HepG2 (cell line): Measurements from ENCODE around the gene ACAP2. TPM values are rescaled to one million over a fixed set of nuclear protein-coding genes. Genes with fewer than 3 reads are reported as not detected.

Experiments
- ARNT2 ChIP-seq: sonication (generic); formaldehyde crosslinking; IDR thresholded peaks from 2 replicates; pipeline ENCODE4 v1.8.0; 2022; ENCODE audit warnings: mild to moderate bottlenecking, low read depth, missing genetic modification reagents, moderate library complexity
- CBX5 ChIP-seq: sonication (generic); formaldehyde crosslinking; IDR thresholded peaks from 2 replicates; pipeline ENCODE4 v1.4.0; 2020; ENCODE audit warnings: missing genetic modification reagents, borderline replicate concordance
- DNMT1 ChIP-seq: sonication (generic); formaldehyde crosslinking; IDR thresholded peaks from 2 replicates; pipeline ENCODE4 v1.5.1; 2020; ENCODE audit warnings: mild to moderate bottlenecking, missing genetic modification reagents
- ETV6 ChIP-seq: sonication (generic); formaldehyde crosslinking; conservative IDR thresholded peaks from 2 replicates; pipeline ENCODE4 v1.4.0; 2020; ENCODE audit warnings: missing genetic modification reagents
- GABPA ChIP-seq, 2 experiments: IDR thresholded peaks; 2 replicates each; pipeline ENCODE4 v1.6.1; 2011 to 2016; ENCODE audit warnings: low read depth in 2 of 2, low read length in 1 of 2, missing biosample characterization in 1 of 2, missing genetic modification characterization in 1 of 2
- KLF9 ChIP-seq: IDR thresholded peaks from 2 replicates; pipeline ENCODE4 v1.6.1; 2016; ENCODE audit warnings: low read depth
- MAZ ChIP-seq, 2 experiments: sonication (generic) in 1 of 2; formaldehyde crosslinking in 1 of 2; IDR thresholded peaks; 2 replicates each; pipeline versions ENCODE4 v1.5.0 to v1.6.1; 2012 to 2020; ENCODE audit warnings: low read depth in 2 of 2, mild to moderate bottlenecking in 2 of 2, borderline replicate concordance in 1 of 2, improper control_type of control experiment in 1 of 2, low read length in 1 of 2, missing genetic modification reagents in 1 of 2, moderate library complexity in 1 of 2
- MTA3 ChIP-seq: sonication (generic); formaldehyde crosslinking; IDR thresholded peaks from 2 replicates; pipeline ENCODE4 v1.4.0; 2020; ENCODE audit warnings: missing genetic modification reagents
- MXI1 ChIP-seq: IDR thresholded peaks from 3 replicates; pipeline ENCODE4 v1.6.1; 2012; ENCODE audit warnings: low read depth, low read length, inconsistent platforms, borderline replicate concordance
- NBN ChIP-seq: fragments of 450-650 bp; conservative IDR thresholded peaks from 2 replicates; pipeline ENCODE4 v1.6.1; 2017
- NCOR1 ChIP-seq: fragments of 200-600 bp; sonication (generic); IDR thresholded peaks from 2 replicates; pipeline ENCODE4 v1.7.0; 2017; ENCODE audit warnings: antibody characterized with exemption, low read length, borderline replicate concordance
- NFIB ChIP-seq: sonication (generic); formaldehyde crosslinking; IDR thresholded peaks from 2 replicates; pipeline ENCODE4 v1.9.0; 2021; ENCODE audit warnings: missing genetic modification reagents, mild to moderate bottlenecking, borderline replicate concordance
- TBX2 ChIP-seq: sonication (generic); formaldehyde crosslinking; IDR thresholded peaks from 2 replicates; pipeline ENCODE4 v1.5.0; 2020; ENCODE audit warnings: missing genetic modification reagents, mild to moderate bottlenecking, borderline replicate concordance
- TP53 ChIP-seq: sonication (generic); formaldehyde crosslinking; conservative IDR thresholded peaks from 2 replicates; pipeline ENCODE4 v1.4.0; 2020; ENCODE audit warnings: missing genetic modification reagents
- ZBTB26 ChIP-seq: IDR thresholded peaks from 2 replicates; pipeline ENCODE4 v1.6.1; 2016; ENCODE audit warnings: missing compliant biosample characterization, missing genetic modification reagents, borderline replicate concordance
- ZC3H4 ChIP-seq: sonication (generic); formaldehyde crosslinking; IDR thresholded peaks from 2 replicates; pipeline ENCODE4 v1.4.0; 2020; ENCODE audit warnings: missing genetic modification reagents, borderline replicate concordance
- ZNF207 ChIP-seq: fragments of 450-650 bp; IDR thresholded peaks from 2 replicates; pipeline ENCODE4 v1.6.1; 2016; ENCODE audit warnings: antibody characterized with exemption, borderline replicate concordance
- ZNF235 ChIP-seq: sonication (generic); formaldehyde crosslinking; IDR thresholded peaks from 2 replicates; pipeline ENCODE4 v1.8.1; 2023; ENCODE audit warnings: mild to moderate bottlenecking, missing genetic modification reagents, borderline replicate concordance
- ZNF256 ChIP-seq: sonication (generic); formaldehyde crosslinking; conservative IDR thresholded peaks from 2 replicates; pipeline ENCODE4 v1.4.0; 2020; ENCODE audit warnings: missing genetic modification reagents
- ZNF367 ChIP-seq: sonication (generic); formaldehyde crosslinking; IDR thresholded peaks from 2 replicates; pipeline ENCODE4 v1.4.0; 2020; ENCODE audit warnings: missing genetic modification reagents, borderline replicate concordance
- ZNF766 ChIP-seq: sonication (generic); formaldehyde crosslinking; IDR thresholded peaks from 2 replicates; pipeline ENCODE4 v1.5.0; 2020; ENCODE audit warnings: missing genetic modification reagents, borderline replicate concordance
- polyA plus RNA-seq, 8 experiments: library from polyadenylated mRNA; depleted of rRNA in 3 of 8; stranded (reverse) in 7 of 8; unstranded in 1 of 8; fragments of >200 nt; fragmentation: Illumina TruSeq in 4 of 8; extraction: Trizol in 4 of 8; gene quantifications; 2 replicates each; pipeline versions ENCODE4 v1.2.1 to v1.2.3, GENCODE V29; 2011 to 2016; ENCODE audit warnings: low read depth in 4 of 8, missing spikeins in 1 of 8, mixed read lengths in 1 of 8; ENCODE audit not compliant: insufficient read depth in 1 of 8
- total RNA-seq, 5 experiments: library from RNA; depleted of rRNA; stranded (reverse); fragments of >200 nt; fragmentation: Illumina TruSeq; extraction: Trizol; gene quantifications; 2 replicates each; pipeline ENCODE4 v1.2.3, GENCODE V29; 2016; ENCODE audit warnings: low read depth in 1 of 5
- TF ChIP-seq, protein P1 (sequence below): sonication (generic); formaldehyde crosslinking; IDR thresholded peaks from 2 replicates; pipeline ENCODE4 v1.4.0; 2020; ENCODE audit warnings: missing genetic modification reagents, borderline replicate concordance
- TF ChIP-seq, protein P2 (sequence below): sonication (generic); formaldehyde crosslinking; IDR thresholded peaks from 2 replicates; pipeline ENCODE4 v1.8.0; 2022; ENCODE audit warnings: missing genetic modification reagents, mild to moderate bottlenecking, moderate library complexity, borderline replicate concordance

Gene ACAP2
- total and polyA plus RNA-seq, 2 of the 13 experiments (the other 11 are each of a cell fraction or from before 2014, with no cell fraction given) = 7.3 to 23.9 TPM

DNA sequence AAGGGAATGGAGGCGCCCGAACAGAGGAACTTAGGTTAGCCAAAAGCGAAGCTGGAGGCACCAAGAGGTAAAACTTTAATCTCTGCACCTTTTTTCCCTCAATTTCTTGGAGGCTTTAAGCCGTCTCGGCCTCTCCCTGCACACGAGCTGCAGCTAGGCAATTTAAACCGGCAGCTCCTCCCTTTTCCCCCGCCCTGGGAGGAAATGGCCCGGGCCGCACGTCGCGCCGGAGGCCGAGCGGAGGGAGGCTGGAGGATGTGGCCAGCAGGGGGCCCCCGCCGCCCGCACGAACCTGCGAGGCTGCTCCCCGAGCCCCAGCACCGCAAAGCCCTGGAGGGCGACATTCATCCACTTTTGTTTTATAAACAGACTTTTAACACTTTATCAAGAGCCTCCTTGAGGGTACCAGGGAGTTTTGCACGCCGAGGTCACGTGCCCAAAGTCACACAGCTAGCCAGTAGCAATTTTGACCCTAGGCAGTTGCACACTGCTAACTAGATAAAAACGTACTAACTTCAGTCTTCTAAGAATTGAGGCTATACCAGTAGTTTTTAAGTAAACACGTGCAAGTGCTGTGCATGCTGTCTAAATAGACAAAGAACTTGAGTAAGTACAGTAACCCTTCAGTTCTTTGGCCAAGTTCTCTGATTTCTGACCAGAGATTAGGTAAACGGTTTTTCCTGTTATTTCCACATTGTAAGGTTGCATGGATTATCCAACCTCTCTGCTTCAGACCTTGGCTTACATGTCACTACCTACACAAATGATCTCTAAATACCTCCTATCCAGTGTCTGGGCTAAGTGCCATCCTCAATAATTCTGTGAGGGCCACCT, 171.2 kb downstream of the ACAP2 start (continued):
- TF ChIP-seq GABPA (IDR thresholded peaks at IDR 0.05; ENCODE audit: low read depth, low read length) (no peak), GABPA (CRISPR knock-in tag; IDR thresholded peaks at IDR 0.05; ENCODE audit: low read depth) (no peak), ZC3H4 (CRISPR knock-in tag) (no peak), ZNF207 (no peak), MTA3 (CRISPR knock-in tag) (no peak), ETV6 (CRISPR knock-in tag) (peak; percentile 66; the same call in 1 of the 2 replicates), ZNF367 (CRISPR knock-in tag) (no peak), ZNF766 (CRISPR knock-in tag) (no peak), MAZ (IDR thresholded peaks at IDR 0.05; ENCODE audit: borderline replicate concordance, low read depth, low read length) (peak; percentile 70), MAZ (CRISPR knock-in tag; IDR thresholded peaks at IDR 0.05; ENCODE audit: low read depth) (peak; percentile 54), TBX2 (CRISPR knock-in tag) (peak; percentile 73), NCOR1 (peak; percentile 24; the same call in 1 of the 2 replicates), TP53 (CRISPR knock-in tag) (no peak), ZNF256 (no peak), CBX5 (peak; percentile 80; the same call in 1 of the 2 replicates), NFIB (no peak), DNMT1 (no peak; the same call in 1 of the 2 replicates), ZBTB26 (no peak; the same call in 1 of the 2 replicates), ARNT2 (CRISPR knock-in tag) (no peak; the same call in 1 of the 2 replicates), ZNF235 (CRISPR knock-in tag) (peak; percentile 64; the same call in 1 of the 2 replicates), KLF9 (no peak), NBN (no peak), MXI1 (peak; percentile 9; the same call in 1 of the 3 replicates)
- TF ChIP-seq, protein P1, sequence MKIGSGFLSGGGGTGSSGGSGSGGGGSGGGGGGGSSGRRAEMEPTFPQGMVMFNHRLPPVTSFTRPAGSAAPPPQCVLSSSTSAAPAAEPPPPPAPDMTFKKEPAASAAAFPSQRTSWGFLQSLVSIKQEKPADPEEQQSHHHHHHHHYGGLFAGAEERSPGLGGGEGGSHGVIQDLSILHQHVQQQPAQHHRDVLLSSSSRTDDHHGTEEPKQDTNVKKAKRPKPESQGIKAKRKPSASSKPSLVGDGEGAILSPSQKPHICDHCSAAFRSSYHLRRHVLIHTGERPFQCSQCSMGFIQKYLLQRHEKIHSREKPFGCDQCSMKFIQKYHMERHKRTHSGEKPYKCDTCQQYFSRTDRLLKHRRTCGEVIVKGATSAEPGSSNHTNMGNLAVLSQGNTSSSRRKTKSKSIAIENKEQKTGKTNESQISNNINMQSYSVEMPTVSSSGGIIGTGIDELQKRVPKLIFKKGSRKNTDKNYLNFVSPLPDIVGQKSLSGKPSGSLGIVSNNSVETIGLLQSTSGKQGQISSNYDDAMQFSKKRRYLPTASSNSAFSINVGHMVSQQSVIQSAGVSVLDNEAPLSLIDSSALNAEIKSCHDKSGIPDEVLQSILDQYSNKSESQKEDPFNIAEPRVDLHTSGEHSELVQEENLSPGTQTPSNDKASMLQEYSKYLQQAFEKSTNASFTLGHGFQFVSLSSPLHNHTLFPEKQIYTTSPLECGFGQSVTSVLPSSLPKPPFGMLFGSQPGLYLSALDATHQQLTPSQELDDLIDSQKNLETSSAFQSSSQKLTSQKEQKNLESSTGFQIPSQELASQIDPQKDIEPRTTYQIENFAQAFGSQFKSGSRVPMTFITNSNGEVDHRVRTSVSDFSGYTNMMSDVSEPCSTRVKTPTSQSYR (CRISPR knock-in tag) = no peak
- TF ChIP-seq, protein P2, sequence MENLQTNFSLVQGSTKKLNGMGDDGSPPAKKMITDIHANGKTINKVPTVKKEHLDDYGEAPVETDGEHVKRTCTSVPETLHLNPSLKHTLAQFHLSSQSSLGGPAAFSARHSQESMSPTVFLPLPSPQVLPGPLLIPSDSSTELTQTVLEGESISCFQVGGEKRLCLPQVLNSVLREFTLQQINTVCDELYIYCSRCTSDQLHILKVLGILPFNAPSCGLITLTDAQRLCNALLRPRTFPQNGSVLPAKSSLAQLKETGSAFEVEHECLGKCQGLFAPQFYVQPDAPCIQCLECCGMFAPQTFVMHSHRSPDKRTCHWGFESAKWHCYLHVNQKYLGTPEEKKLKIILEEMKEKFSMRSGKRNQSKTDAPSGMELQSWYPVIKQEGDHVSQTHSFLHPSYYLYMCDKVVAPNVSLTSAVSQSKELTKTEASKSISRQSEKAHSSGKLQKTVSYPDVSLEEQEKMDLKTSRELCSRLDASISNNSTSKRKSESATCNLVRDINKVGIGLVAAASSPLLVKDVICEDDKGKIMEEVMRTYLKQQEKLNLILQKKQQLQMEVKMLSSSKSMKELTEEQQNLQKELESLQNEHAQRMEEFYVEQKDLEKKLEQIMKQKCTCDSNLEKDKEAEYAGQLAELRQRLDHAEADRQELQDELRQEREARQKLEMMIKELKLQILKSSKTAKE (CRISPR knock-in tag) = no peak
